Activated naive CD8-positive, alpha-beta T cell treated with anti-CD3 and anti-CD28 coated beads, Interleukin-2, amount 50 U/mL, for 24 hours (primary cell): Measurements from ENCODE around the gene PPP1R3C.

Experiments used
- ATAC-seq: fragments of 150-1000 bp; cut with Tn5 transposase; one replicate; pipeline ENCODE4 v1.10.0; 2021
- DNase-seq: peaks from one replicate; pipeline ENCODE4 v3.0.0; 2021
- H3K27ac Mint-ChIP-seq: one replicate; pipeline ENCODE4 v1.8.0; 2021; ENCODE audit warnings: mild to moderate bottlenecking, mixed read lengths
- H3K27me3 Mint-ChIP-seq: one replicate; pipeline ENCODE4 v1.8.0; 2021; ENCODE audit warnings: mixed read lengths
- H3K36me3 Mint-ChIP-seq: one replicate; pipeline ENCODE4 v1.8.0; 2021; ENCODE audit warnings: low read depth, mixed read lengths
- H3K4me1 Mint-ChIP-seq: one replicate; pipeline ENCODE4 v1.8.0; 2021; ENCODE audit warnings: mixed read lengths
- H3K4me3 Mint-ChIP-seq: one replicate; pipeline ENCODE4 v1.8.0; 2021; ENCODE audit warnings: mild to moderate bottlenecking, moderate library complexity, mixed read lengths
- H3K9me3 Mint-ChIP-seq: one replicate; pipeline ENCODE4 v1.8.0; 2021; ENCODE audit warnings: mixed read lengths

PPP1R3C gene

DNA sequence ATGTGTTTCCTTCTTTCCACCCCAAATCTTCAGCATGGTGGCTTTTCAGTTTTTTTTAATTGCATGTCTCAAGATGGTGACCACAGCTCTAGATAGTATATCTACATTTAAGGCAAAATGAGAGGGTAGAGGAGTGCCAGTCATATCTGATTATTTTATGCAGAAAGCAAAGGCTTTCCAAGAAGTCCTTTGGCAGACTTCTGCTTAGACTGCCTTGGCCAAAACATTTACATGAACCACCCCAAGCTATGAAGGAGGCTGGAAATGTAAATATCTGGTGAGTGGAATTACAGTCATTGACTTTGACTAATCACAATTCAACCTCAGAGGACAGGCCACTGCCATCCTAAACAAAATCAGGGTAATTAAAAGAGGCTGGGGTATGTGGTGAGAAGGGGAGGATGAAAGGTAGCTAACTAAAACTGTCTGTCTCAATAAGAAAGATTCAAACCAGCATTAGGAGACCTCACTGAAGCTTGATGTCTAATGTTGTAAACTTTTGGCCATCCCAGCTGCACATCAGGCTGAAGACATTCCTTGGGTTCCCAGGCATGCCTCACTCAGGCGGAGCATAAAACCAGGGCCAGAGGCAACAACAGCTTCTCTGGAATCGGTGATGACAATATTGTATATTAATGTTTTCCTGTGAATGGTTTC, 53.4 kb downstream of the PPP1R3C start:
- H3K36me3 Mint-ChIP-seq, result no peaks in the 10 kb centered on the region
- no peak for DNase-seq
- no peak for ATAC-seq
- H3K27ac Mint-ChIP-seq, result no peak overlapping the region
- H3K4me1 Mint-ChIP-seq, result no peaks in the 10 kb centered on the region
- H3K4me3 Mint-ChIP-seq, result no peak overlapping the region
- H3K27me3 Mint-ChIP-seq, result peaks cover 8% of the 10 kb centered on the region
- H3K9me3 Mint-ChIP-seq, result no peaks in the 10 kb centered on the region
